Hindlimb muscle (tissue), 1 donor: ENCODE results near the gene MIGA2. TPM values are rescaled to one million over a fixed set of nuclear protein-coding genes. Genes with fewer than 3 reads are reported as not detected.
"Not testable (repeated sequence)": the region's sequence is repeated elsewhere in the genome, so short reads cannot be mapped to it uniquely, and the experiment has no call there.

ENCODE experiments used
- DNase-seq: peaks from one replicate; pipeline ENCODE4 v3.0.0-alpha.2; 2013
- polyA plus RNA-seq: library from polyadenylated mRNA; unstranded; fragments of 120-200 nt; gene quantifications from one replicate; pipeline ENCODE4 v1.2.1, GENCODE V29; 2013; ENCODE audit not compliant: insufficient read length

MIGA2 gene, protein sequence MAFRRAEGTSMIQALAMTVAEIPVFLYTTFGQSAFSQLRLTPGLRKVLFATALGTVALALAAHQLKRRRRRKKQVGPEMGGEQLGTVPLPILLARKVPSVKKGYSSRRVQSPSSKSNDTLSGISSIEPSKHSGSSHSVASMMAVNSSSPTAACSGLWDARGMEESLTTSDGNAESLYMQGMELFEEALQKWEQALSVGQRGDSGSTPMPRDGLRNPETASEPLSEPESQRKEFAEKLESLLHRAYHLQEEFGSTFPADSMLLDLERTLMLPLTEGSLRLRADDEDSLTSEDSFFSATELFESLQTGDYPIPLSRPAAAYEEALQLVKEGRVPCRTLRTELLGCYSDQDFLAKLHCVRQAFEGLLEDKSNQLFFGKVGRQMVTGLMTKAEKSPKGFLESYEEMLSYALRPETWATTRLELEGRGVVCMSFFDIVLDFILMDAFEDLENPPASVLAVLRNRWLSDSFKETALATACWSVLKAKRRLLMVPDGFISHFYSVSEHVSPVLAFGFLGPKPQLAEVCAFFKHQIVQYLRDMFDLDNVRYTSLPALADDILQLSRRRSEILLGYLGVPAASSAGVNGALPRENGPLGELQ
- 20.0 TPM for polyA plus RNA-seq

DNA sequence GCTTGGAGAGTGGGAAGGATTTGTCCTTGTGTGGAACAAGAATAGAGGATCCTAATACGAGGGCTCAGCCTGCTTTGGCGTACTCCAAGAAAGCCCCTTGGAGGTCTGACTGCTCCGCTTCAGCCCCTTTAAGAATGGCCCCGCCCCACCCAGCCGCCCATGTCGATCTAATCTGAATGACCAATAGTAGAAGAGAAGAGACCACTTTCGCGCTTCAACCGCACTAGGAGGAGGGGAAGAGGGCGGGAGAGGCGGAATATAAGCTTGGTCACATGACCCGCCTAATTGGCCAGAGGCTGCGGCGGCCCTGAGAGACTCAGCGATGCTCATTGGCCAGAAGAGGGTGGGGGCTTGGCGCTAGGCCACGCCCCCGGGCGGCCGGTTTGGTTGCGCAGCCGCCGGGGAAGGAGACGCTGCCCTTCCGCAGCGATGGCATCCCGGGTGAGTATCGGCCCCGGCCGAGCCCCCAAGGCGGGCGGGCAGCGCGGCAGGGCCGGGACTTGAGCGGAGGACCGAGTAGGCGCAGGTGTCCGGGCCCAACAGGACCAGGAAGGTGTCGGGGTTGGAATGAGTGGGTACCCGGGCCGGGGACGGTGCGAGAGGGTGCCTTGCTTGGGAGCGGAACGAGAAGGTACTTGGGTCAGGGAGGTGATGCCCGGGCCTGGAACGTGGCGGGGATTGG lies at the start of gene MIGA2:
Gene MIGA2, plus strand, starts transcription at position 386 of the 682 bp plus-strand sequence. CDS start 3,969 bp downstream, outside the sequence.
- DNase-seq, result peak; percentile 99

DNA sequence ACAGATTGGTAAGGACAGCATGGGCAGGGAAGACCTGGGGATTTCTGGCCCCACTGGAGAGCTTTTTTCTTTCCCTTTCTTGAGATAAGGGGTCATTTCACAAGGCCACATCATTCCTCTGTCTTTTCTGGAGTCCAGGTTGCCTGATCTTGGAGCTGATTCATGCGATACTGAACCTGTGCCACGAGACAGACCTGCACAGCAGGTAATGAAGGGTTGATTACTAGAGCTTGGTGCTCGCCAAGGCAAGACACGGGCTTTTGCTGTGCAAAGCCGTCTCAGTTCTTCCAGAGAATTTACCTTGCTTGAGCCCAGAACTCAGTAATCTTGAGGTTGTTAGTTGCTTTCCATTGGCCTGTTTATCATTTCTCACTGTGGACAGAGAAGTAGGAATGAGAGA lies 49.8 kb upstream of the MIGA2 start:
- no peak for DNase-seq

DNA sequence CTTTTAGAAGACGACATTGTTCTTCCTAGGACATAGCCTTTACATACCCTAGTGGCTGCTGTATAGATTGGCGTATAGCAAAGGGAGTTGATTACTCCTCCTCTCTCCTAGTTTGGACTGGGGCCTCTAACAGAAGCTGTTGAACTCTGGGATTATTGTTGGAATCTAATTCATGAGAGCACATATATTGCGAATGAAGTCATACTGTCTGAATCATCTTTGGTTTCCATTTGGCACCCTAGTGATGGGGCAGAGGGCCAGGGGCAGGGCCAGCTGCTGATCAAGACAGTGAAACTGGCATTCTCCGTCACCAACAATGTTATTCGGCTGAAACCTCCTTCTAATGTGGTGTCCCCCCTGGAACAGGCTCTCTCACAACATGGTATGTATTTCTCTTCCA lies 48.6 kb upstream of the MIGA2 start:
- DNase-seq, result peak; percentile 54

DNA sequence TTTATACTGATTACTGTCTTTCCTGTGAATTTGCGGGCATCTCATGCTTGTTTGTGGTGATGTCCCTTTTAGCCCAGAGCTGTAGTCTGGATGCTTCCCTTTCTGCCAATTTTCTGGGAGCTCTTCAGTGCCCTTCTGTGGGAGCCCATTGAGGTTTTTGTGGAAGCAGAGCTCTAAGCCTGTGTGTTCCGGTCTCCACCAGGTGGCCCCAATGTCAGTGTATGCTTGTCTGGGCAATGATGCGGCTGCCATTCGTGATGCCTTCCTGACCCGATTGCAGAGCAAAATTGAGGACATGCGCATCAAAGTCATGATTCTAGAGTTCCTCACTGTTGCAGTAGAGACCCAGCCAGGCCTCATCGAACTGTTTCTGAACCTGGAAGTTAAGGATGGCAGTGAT lies 43.4 kb upstream of the MIGA2 start:
- no peak for DNase-seq

DNA sequence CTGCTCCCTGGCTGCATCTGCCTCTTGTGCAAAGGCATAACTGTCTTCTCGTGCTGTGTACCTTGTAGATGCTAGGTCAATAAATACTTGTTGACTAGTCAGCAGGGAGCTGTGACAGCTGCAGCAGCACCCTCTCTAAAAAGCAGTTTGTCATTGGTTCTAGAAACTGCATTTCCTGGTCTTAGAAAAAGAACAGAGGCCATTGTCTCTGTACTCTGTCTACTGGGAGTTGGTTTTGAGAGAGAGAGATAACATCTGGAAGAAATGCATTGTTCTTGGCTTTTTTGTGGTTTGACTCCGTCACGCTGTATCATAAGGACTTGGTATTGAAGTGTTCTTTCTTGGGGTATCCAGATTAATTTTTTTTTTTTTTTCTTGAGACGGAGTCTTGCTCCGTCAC lies 40.6 kb upstream of the MIGA2 start:
- no peak for DNase-seq

DNA sequence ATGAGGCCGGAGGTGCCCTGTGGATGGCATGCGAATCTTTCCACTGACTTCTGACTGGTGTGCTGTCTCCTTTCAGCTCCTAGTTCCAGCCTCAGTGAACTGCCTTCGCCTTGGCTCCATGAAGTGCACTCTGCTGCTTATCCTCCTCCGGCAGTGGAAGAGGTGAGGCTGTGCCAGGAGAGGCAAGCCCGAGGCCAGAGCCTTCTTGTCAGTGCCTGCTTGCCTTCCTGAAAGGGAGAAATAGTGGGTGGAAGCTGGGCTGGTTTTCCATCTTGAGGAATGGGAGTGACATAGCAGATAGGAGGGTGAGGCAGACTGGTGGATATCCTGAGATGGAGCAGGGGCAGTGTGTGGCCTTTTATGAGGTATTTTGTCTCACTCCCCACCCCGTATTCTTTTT lies 38.0 kb upstream of the MIGA2 start:
- no peak for DNase-seq

DNA sequence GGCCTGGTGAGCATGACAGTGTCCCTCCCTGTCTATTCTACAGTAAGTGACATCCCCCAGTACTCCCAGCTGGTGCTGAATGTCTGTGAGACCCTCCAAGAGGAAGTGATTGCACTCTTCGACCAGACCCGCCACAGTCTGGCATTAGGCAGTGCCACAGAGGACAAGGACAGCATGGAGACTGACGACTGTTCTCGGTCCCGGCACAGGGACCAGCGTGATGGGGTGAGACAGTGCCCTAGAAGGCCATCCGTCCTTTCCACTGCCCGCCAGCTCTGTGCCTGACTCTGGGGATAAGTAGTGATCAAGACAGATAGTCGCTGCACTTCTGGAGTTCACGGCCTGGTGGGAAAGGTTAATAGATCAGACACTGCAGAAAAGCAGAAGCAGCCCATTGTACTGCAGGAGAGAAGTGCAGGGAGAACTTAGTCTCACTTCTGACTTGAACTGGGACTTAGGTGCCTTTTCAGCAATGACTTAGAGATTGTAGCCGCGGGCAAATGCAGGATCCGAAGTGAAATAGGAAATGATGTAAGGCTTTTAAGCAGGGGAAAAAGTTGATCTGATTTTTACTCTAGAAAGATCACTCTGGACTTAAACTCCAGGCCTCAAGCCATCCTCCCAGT lies 36.7 kb upstream of the MIGA2 start:
- no peak for DNase-seq

DNA sequence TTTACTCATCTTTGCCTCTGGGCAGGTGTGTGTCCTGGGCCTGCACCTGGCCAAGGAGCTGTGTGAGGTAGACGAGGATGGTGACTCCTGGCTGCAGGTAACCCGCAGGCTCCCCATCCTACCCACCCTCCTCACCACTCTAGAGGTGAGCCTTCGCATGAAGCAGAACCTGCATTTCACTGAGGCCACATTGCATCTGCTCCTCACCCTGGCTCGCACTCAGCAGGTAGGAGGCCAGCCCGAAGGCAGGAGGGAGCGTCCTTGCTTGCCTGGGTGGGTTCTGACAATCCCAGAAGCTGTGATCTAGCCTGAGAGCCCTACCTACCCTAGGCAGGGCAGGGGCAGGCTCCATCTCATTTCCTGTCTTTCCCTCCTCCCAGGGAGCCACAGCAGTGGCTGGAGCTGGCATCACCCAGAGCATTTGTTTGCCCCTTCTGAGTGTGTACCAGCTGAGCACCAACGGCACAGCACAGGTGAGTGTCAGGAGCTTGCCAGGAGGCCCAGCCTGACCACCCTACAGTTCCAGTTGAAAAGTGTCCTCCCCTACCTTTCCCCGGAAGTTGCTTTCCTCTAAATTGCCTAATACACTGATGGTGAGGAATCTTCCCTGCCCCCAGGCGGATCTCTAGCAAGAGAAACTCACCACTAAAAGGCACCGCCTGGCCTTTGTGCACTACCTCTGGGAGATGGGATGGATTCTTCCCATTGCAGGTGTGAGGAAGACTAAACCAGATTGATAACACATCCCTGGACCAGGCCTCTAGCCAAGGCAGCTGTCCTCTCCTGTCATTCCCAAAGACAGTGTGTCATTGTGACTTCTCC lies 34.7 kb upstream of the MIGA2 start:
- DNase-seq, result no peak

DNA sequence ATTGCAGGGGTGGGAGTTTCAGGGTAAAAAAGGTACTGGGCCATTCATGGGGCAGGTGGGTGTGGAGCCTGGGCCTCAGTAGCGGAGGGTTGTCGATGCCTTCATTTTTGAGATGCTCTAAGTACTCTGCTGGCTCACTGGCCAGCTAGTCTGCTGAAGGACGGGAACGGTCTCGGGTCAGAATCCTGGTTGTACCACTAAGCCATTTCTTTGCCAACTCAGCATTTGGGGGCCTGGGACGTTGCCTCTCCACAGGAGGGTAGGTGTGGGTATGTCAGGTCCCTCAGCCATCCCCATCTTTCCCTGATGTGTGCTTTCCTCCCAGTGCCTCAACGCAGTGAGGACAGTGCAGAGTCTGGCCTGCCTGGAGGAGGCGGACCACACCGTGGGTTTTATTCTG lies 33.4 kb upstream of the MIGA2 start:
- no peak for DNase-seq

DNA sequence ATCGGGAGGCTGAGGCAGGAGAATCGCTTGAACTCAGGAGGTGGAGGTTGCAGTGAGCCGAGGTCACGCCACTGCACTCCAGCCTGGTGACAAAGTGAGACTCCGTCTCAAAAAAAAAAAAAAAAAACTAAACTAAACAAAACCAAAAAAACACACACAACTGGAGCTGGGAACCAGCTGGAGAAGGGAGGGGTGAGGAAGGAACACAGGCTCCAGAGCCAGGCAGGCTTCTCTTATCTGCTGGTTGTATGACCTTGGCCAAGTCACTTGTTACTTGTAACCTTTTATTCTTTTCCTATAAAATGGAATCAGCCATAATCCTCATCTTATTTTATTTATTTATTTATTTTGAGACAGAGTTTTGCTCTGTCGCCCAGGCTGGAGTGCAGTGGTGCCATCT lies 32.3 kb upstream of the MIGA2 start:
- not testable (repeated sequence) for DNase-seq

DNA sequence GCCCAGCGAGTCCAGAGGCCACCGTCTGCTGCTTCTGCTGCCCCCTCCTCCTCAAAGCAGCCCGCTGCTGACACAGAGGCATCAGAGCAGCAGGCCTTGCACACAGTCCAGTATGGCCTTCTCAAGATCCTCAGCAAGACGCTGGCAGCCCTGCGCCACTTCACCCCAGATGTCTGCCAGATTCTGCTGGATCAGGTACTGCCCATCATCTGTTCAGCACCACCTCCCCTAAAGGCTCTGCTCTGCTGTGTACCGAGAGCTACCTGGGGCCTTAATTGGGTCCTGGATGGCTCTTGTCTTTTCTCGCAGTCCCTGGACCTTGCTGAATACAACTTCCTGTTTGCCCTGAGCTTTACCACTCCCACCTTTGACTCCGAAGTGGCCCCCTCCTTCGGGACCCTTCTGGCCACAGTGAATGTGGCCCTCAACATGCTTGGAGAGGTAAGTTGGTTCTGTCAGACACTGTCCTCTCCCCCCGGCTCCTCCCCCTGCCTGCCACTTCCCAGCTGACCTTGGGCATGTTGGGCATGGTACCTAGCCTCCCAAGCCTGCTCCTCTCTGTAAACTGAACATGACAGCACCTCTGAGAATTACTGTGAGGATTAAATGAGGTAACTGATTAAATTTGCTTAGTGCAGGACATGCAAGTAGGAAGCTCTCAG lies 31.0 kb upstream of the MIGA2 start:
- no peak for DNase-seq

DNA sequence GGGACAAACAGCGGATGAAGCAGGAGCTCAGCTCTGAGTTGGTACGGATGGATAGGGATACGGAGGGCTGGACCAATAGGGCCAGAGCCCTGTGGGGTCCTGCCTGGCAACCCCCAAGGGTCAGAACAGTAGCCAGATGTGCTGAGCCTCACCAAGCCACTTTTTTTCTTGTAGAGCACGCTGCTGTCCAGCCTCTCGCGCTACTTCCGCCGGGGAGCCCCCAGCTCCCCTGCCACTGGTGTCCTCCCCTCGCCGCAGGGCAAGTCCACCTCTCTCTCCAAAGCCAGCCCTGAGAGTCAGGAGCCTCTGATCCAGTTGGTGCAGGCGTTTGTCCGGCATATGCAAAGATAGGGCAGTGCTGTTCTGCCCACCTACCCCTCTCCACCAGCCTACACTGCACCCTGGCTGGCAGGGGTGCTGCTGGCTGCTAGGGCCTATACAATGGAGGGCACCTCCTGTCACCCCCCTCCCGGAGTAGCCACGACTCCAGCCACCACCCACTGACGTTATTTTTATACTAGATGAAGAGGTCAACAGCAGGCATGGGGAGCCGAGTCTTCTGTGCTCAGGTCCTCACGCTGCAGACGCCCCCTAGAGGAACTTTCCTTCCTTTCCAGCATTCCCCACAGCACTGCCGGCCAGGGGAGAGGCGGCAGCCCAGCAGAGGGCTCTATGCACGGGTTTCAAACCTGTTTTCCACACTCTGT lies 29.9 kb upstream of the MIGA2 start:
- DNase-seq, result peak; percentile 69

DNA sequence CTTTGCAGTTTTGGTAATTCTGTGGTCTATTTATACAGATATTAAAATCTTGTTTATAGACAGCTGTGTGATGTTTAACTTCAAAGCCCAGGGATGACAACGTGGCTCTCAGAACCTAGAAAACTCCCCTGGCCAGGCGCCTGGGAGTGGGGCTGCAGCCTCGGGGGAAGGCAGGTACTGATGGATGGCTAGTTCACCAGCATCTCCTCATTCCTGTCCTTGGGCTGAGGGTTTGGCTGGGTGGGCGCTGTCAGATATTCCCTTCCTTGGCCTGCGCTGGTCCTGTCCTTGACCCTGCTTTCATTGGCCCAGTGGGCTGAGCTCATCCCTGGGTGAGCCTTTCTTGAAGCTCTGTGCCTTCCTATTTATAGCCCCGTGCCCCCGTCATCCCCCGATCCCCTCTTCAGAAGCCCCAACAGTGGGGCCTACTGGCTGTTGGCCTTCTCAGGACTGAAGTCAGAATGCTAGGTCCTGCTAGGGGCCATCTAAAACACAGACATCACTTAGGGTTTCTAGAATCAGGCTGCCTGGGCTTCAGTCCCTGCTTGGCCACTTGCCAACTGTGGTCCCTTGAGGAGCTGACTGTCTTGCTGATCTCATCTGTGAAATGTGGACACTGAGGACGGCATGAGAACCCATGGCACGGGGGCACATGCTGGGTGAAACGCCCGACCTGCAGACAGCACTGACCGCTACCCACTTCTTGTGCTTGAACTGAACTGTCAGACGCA lies 29.2 kb upstream of the MIGA2 start:
- peak; percentile 50 for DNase-seq

DNA sequence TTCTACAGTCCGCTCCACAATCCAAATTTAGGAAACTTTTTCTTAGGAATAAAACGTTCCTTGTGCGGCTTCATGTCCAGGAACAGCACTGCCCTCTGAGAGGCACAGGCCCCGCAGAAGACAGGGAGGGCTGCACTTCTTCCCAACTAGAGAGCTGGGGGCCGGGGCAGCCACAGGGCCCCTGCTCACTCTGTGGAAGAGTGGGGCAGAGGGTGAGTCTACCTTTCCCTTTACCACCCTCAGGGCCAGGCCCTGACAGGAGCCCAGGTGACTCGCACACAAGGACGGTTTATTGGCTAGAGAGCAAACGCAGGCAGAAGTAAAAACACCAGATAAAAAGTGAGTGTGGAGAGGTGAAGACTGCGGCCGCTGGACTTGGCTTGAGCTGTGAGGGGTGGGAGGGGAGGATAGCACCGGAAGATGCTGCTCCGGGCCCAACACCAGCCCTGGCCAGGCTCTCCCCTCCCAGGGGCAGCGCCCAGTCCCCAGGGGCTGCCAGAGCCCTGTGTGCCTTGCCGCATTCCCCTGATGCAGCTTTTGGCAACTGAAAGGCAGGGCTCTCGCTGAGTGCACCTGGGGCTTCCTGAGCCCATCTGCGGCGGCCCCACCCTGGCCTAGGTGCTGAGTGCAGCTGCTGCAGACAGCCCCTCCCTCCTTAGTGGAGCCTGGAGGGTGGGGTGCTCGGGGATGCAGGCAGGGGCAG lies 28.5 kb upstream of the MIGA2 start:
- no peak for DNase-seq

DNA sequence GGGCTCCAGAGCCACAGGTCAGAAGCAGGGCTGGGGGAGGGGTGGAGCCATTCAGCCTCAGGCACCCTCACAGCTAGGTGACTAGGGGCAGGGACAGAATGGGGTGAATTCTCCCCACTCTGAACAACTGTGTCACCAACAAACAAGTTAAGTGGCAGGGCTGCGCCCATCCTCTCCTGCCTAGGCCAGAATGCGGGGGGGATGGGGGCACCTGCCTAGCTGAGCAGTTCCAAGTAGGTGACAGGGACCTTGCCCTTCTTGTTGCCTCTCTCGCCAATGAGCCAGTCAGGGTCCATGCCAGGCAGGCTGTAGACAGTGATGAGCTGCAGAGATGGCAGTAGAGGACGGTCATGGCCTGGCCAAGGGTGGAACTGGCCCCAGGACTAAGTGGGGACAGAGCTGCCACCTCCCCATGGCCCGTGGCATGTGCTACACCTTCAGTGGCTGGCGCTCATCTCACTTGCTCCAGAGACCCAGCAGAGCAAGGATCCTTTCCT lies 27.9 kb upstream of the MIGA2 start:
- DNase-seq, result no peak

DNA sequence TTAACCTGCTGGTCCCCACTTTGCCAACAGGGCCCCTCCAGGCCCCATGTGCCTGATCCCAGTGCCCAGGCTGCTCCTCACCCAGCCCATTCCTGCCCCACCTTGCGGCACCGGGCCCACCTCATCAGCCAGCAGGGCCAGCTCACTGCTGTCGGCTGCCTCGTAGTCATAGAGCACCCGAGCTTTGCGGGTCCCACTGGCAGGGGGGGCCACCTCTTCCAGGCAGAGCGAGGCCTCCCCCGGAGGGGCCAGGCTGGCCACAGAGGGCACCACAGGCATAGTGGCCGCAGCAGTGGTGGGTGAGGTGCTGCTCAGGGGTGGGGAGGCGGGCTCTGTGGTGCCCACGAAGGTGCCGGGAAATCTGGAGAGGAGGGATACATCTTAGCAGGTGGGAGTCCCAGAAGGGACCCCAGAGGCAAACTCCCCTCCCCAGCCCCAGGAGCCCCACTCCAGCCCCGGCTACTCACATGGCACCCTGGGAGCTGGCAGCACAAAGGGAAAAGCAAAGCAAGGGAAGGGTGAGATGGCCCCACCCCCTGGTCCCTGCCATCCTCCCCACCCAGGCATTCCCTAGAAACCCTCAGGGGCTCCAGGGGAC lies 27.3 kb upstream of the MIGA2 start:
- DNase-seq, result no peak

DNA sequence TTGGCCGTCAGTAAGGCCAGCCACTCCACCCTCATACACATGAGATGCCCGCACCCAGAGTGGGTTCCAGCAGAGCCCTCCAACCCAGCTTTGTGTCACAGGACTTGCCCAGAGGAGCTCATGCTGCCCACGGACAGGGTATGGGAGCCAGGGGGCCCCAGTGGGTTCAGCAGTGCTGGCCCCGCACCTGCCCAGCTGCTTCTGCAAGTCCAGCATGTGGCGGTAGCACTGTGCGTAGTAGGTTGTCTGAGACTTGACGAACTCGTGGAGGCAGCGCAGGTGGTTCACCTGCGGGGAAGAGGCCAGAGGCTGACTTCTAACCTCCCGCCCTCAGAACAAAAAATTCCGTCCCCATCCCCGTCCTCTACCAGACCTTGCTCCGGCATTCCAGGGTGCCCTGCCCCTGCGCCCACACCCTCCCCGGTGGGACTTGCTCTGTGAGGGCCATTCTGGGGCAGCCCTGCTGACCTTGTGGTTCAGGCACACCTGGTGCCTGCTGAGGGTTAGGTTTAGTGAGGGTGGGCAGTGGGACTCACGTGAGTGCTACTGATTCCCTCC lies 26.8 kb upstream of the MIGA2 start:
- DNase-seq, result no peak

DNA sequence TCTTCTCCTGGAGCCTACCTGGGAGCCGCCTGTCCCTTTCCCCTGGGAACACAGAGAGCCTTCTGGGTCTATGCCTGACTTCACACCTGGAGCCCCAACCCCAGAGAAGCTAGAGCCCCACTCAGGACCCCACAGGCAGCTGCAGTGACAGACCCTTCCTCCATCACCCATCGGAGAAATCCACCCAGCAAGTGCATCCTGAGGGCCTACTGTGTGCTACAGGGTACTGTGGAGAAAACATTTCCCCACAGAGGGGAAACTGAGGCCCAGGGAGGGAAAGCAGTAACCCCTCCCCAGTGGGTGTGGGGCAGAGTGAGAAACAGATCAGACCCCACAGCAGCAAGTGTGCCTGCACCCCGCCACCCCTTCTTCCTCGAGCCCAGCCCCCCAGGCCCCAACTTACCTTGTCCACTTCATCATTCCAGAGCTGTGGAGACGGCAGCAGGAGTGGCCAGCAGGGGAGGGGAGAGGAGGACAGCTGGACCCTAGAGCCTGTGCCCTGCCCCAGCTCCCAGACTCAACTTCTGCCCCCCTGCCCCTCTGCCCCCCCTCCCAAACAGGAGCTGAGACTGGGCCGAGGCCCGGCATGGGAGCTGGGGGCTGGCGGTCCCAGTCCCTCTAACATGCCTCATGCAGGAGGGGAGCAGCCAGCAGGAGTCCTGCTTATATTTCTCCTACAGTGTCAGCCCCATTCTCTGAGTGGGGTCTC lies 26.0 kb upstream of the MIGA2 start:
- no peak for DNase-seq
